Endodermal cell (in vitro differentiated cells): ENCODE data around the gene PFKFB2. TPM values are rescaled to one million over a fixed set of nuclear protein-coding genes. Genes with fewer than 3 reads are reported as not detected.

Experiments
- DNase-seq: peaks from one replicate; pipeline ENCODE4 v3.0.0-alpha.2; 2017
- H3K27ac ChIP-seq: 2 replicates; pipeline ENCODE4 v1.5.1; 2013; ENCODE audit warnings: mild to moderate bottlenecking, low read depth, low read length, moderate library complexity
- H3K27me3 ChIP-seq: 2 replicates; pipeline ENCODE4 v1.6.1; 2013; ENCODE audit warnings: mild to moderate bottlenecking, low read length, moderate library complexity; ENCODE audit not compliant: insufficient read depth, control insufficient read depth, poor library complexity, severe bottlenecking
- H3K36me3 ChIP-seq: 2 replicates; pipeline ENCODE4 v1.7.0; 2013; ENCODE audit warnings: mild to moderate bottlenecking, low read length, moderate library complexity; ENCODE audit not compliant: control insufficient read depth, insufficient read depth
- H3K4me1 ChIP-seq: one replicate; pipeline ENCODE4 v1.7.0; 2013; ENCODE audit warnings: low read length; ENCODE audit not compliant: control insufficient read depth, insufficient read depth
- H3K4me3 ChIP-seq: 2 replicates; pipeline ENCODE4 v1.5.1; 2013; ENCODE audit warnings: mild to moderate bottlenecking, low read length, moderate library complexity
- H3K9ac ChIP-seq: 2 replicates; pipeline ENCODE4 v1.6.1; 2013; ENCODE audit warnings: mild to moderate bottlenecking, low read length, moderate library complexity; ENCODE audit not compliant: poor library complexity, severe bottlenecking; ENCODE audit errors: extremely low read depth
- H3K9me3 ChIP-seq: 2 replicates; pipeline ENCODE4 v1.6.1; 2013; ENCODE audit warnings: mild to moderate bottlenecking, low read length, moderate library complexity; ENCODE audit not compliant: control insufficient read depth
- H3K27ac Mint-ChIP-seq: 2 replicates; pipeline ENCODE4 v1.8.0; 2020; ENCODE audit warnings: mixed read lengths
- H3K27me3 Mint-ChIP-seq: 2 replicates; pipeline ENCODE4 v1.8.0; 2021; ENCODE audit warnings: mild to moderate bottlenecking, mixed read lengths; ENCODE audit not compliant: insufficient read depth
- H3K36me3 Mint-ChIP-seq: 2 replicates; pipeline ENCODE4 v1.8.0; 2020; ENCODE audit warnings: low read depth, mixed read lengths
- H3K4me1 Mint-ChIP-seq: 2 replicates; pipeline ENCODE4 v1.8.0; 2020; ENCODE audit warnings: mixed read lengths
- H3K4me3 Mint-ChIP-seq: 2 replicates; pipeline ENCODE4 v1.8.0; 2020; ENCODE audit warnings: mild to moderate bottlenecking, moderate library complexity, mixed read lengths
- H3K9me3 Mint-ChIP-seq: 2 replicates; pipeline ENCODE4 v1.8.0; 2020; ENCODE audit warnings: mild to moderate bottlenecking, mixed read lengths
- CTCF ChIP-seq: fragments of 200-600 bp; sonication (generic); conservative IDR thresholded peaks from 2 replicates; pipeline ENCODE4 v1.5.0; 2021; ENCODE audit warnings: antibody characterized with exemption, mild to moderate bottlenecking
- WGBS, 2 experiments: methylation state at CpG; one replicate each; pipeline versions ENCODE4 v1.1.5 to v1.1.7; 2013; ENCODE audit warnings: missing lambda C conversion rate in 2 of 2, mixed read lengths in 1 of 2; ENCODE audit not compliant: insufficient coverage in 1 of 2, insufficient read length in 1 of 2; 5-methylcytosine and 5-hydroxymethylcytosine counted together
- total RNA-seq, 2 donors: library from RNA; stranded (reverse); fragmentation: NEBNext Ultra II Directional in 1 of 2; extraction: Animal tissue kit (Norgen Biotek cat#: 25700) in 1 of 2; gene quantifications; 2 replicates in 1 of 2; 3 replicates in 1 of 2; pipeline ENCODE4 v1.2.1, GENCODE V29; 2021

PFKFB2 gene
- total RNA-seq, 2 donors from 2014 or later, result 11.2 to 13.4 TPM

GRCh38 chr1:207069858-207070506 lies 16.9 kb downstream of the PFKFB2 start:
- peaks cover 25% of the 10 kb centered on the region for H3K36me3 Mint-ChIP-seq

GRCh38 chr1:207070811-207071210 lies 17.7 kb downstream of the PFKFB2 start:
- no peaks in the 10 kb centered on the region for H3K27me3 ChIP-seq
- peaks cover 4% of the 10 kb centered on the region for H3K36me3 ChIP-seq
- Mint-ChIP-seq H3K27ac (no peak overlapping the region), H3K4me1 (peaks cover 1% of the 10 kb centered on the region), H3K36me3 (peaks cover 20% of the 10 kb centered on the region), H3K9me3 (no peaks in the 10 kb centered on the region), H3K4me3 (no peak overlapping the region), H3K27me3 (no peaks in the 10 kb centered on the region)
- TF ChIP-seq CTCF, result no peak
- H3K9ac ChIP-seq, result no peak overlapping the region
- peaks cover 8% of the 10 kb centered on the region for H3K4me1 ChIP-seq
- 88 to 100% methylated on average over 2 to 4 of the region's 4 CpGs for WGBS, 2 experiments
- H3K4me3 ChIP-seq, result no peak overlapping the region
- H3K9me3 ChIP-seq, result no peaks in the 10 kb centered on the region
- H3K27ac ChIP-seq, result no peak overlapping the region
- no peak for DNase-seq

More at GRCh38 chr1:207069858-207070506, 16.9 kb downstream of the PFKFB2 start:
- peak; percentile 24 for DNase-seq
- Histone ChIP-seq H3K4me1 (peaks cover 1% of the 10 kb centered on the region), H3K9ac (no peak overlapping the region), H3K27ac (no peak overlapping the region), H3K36me3 (peaks cover 4% of the 10 kb centered on the region), H3K27me3 (no peaks in the 10 kb centered on the region), H3K9me3 (no peaks in the 10 kb centered on the region), H3K4me3 (no peak overlapping the region)
- Mint-ChIP-seq H3K9me3 (no peaks in the 10 kb centered on the region), H3K4me1 (no peaks in the 10 kb centered on the region), H3K27ac (no peak overlapping the region), H3K4me3 (no peak overlapping the region), H3K27me3 (no peaks in the 10 kb centered on the region)
- TF ChIP-seq CTCF, result no peak
- 95 to 97% methylated on average over 4 to 5 of the region's 5 CpGs for WGBS, 2 experiments

GRCh38 chr1:207071426-207071825 lies 18.4 kb downstream of the PFKFB2 start:
- Histone ChIP-seq H3K4me3 (no peak overlapping the region), H3K27ac (no peak overlapping the region), H3K9ac (no peak overlapping the region), H3K27me3 (no peaks in the 10 kb centered on the region), H3K36me3 (peaks cover 4% of the 10 kb centered on the region), H3K4me1 (peaks cover 8% of the 10 kb centered on the region), H3K9me3 (no peaks in the 10 kb centered on the region)
- Mint-ChIP-seq H3K4me1 (peaks cover 4% of the 10 kb centered on the region), H3K27me3 (no peaks in the 10 kb centered on the region), H3K27ac (no peak overlapping the region), H3K4me3 (no peak overlapping the region), H3K9me3 (no peaks in the 10 kb centered on the region), H3K36me3 (peaks cover 20% of the 10 kb centered on the region)
- TF ChIP-seq CTCF, result no peak
- no peak for DNase-seq
- WGBS, 2 experiments, result 92 to 98% methylated on average over 6 of the region's 6 CpGs
